IMR-90 (cell line): ENCODE data around the gene GOLT1A. TPM values are rescaled to one million over a fixed set of nuclear protein-coding genes. Genes with fewer than 3 reads are reported as not detected.

Experiments
- ATAC-seq: fragments of 200-7000 bp; cut with Tn5 transposase; 2 replicates; pipeline ENCODE4 v1.9.1; 2020; ENCODE audit warnings: low read depth, mild to moderate bottlenecking, moderate library complexity
- BruUV-seq: library from RNA; stranded (reverse); fragments of 400-500 nt; replicated peaks from 2 replicates; lab custom pipeline; 2021; lab: Mats Ljungman, UMichigan
- CTCF ChIA-PET: fragments of 300-600 bp; formaldehyde crosslinking; extraction: SDS; loops from one replicate; lab custom pipeline; 2021; ENCODE audit warnings: antibody characterized with exemption; lab: Yijun Ruan, JAX
- POLR2A ChIA-PET: fragments of 300-600 bp; sonication (Branson Sonifier 250); formaldehyde crosslinking; loops from one replicate; lab custom pipeline; 2022; ENCODE audit warnings: antibody characterized with exemption; ENCODE audit not compliant: unreplicated experiment; lab: Charles Lee
- DNase-seq: peaks from one replicate; pipeline ENCODE4 v3.0.0; 2013
- H2AFZ ChIP-seq: replicated peaks from 2 replicates; pipeline ENCODE3; 2013; ENCODE audit warnings: low read length, mild to moderate bottlenecking; ENCODE audit not compliant: poor library complexity
- H2AK5ac ChIP-seq: 2 replicates; pipeline ENCODE4 v1.6.1; 2013; ENCODE audit warnings: low read depth, low read length, inconsistent platforms
- H2AK9ac ChIP-seq: replicated peaks from 2 replicates; pipeline ENCODE3; 2013; ENCODE audit warnings: mild to moderate bottlenecking, low read depth, low read length, moderate library complexity; ENCODE audit not compliant: poor library complexity
- H2BK120ac ChIP-seq: 2 replicates; pipeline ENCODE4 v1.6.1; 2013; ENCODE audit warnings: low read depth, low read length, inconsistent platforms
- H2BK15ac ChIP-seq: 3 replicates; pipeline ENCODE4 v1.6.1; 2013; ENCODE audit warnings: low read depth, low read length, inconsistent platforms
- H2BK20ac ChIP-seq: 2 replicates; pipeline ENCODE4 v1.6.1; 2013; ENCODE audit warnings: low read depth, mild to moderate bottlenecking, inconsistent platforms, low read length, moderate library complexity
- H2BK5ac ChIP-seq: 2 replicates; pipeline ENCODE4 v1.6.1; 2013; ENCODE audit warnings: mild to moderate bottlenecking, low read depth, low read length, inconsistent platforms; ENCODE audit not compliant: poor library complexity, severe bottlenecking
- H3K14ac ChIP-seq: replicated peaks from 2 replicates; pipeline ENCODE4 v1.6.1; 2013; ENCODE audit warnings: low read depth, low read length, inconsistent platforms
- H3K18ac ChIP-seq: 2 replicates; pipeline ENCODE4 v1.6.1; 2013; ENCODE audit warnings: low read depth, low read length, control low read depth
- H3K23ac ChIP-seq: 2 replicates; pipeline ENCODE4 v1.6.1; 2013; ENCODE audit warnings: low read depth, low read length, inconsistent platforms
- H3K27ac ChIP-seq: 2 replicates; pipeline ENCODE4 v1.5.1; 2013; ENCODE audit warnings: mild to moderate bottlenecking, control low read depth, low read length; ENCODE audit not compliant: insufficient read depth
- H3K27me3 ChIP-seq: 2 replicates; pipeline ENCODE4 v1.6.1; 2013; ENCODE audit warnings: low read length; ENCODE audit not compliant: control insufficient read depth, insufficient read depth
- H3K36me3 ChIP-seq: 2 replicates; pipeline ENCODE4 v1.6.1; 2013; ENCODE audit warnings: low read length, mixed read lengths; ENCODE audit not compliant: control insufficient read depth, insufficient read depth
- H3K4ac ChIP-seq: 2 replicates; pipeline ENCODE4 v1.6.1; 2013; ENCODE audit warnings: low read depth, low read length, inconsistent platforms
- H3K4me1 ChIP-seq: 2 replicates; pipeline ENCODE4 v1.6.1; 2013; ENCODE audit warnings: low read length, mixed read lengths; ENCODE audit not compliant: control insufficient read depth, insufficient read depth
- H3K4me2 ChIP-seq: 2 replicates; pipeline ENCODE4 v1.6.1; 2013; ENCODE audit warnings: low read depth, mild to moderate bottlenecking, control low read depth, low read length, moderate library complexity
- H3K4me3 ChIP-seq: 2 replicates; pipeline ENCODE4 v1.5.1; 2013; ENCODE audit warnings: low read depth, mild to moderate bottlenecking, control low read depth, low read length, moderate library complexity; ENCODE audit not compliant: insufficient read depth
- H3K56ac ChIP-seq: 2 replicates; pipeline ENCODE4 v1.6.1; 2013; ENCODE audit warnings: low read length, inconsistent platforms; ENCODE audit not compliant: insufficient read depth; ENCODE audit errors: extremely low read depth
- H3K79me1 ChIP-seq, 2 experiments: 2 replicates each; pipeline ENCODE4 v1.6.1; 2013; ENCODE audit warnings: low read length in 2 of 2, inconsistent platforms in 1 of 2, low read depth in 1 of 2
- H3K9ac ChIP-seq: 2 replicates; pipeline ENCODE4 v1.6.1; 2013; ENCODE audit warnings: low read depth, low read length, control low read depth
- H3K9me1 ChIP-seq: 2 replicates; pipeline ENCODE4 v1.6.1; 2013; ENCODE audit warnings: low read length, inconsistent platforms; ENCODE audit not compliant: insufficient read depth
- H3K9me3 ChIP-seq: 2 replicates; pipeline ENCODE4 v1.6.1; 2013; ENCODE audit warnings: low read length; ENCODE audit not compliant: control insufficient read depth, insufficient read depth
- H4K20me1 ChIP-seq: 2 replicates; pipeline ENCODE4 v1.6.1; 2013; ENCODE audit warnings: low read length, inconsistent platforms; ENCODE audit not compliant: insufficient read depth
- H4K5ac ChIP-seq: 2 replicates; pipeline ENCODE4 v1.6.1; 2013; ENCODE audit warnings: mild to moderate bottlenecking, low read depth, low read length, control low read depth
- H4K8ac ChIP-seq, 2 experiments: 2 replicates each; pipeline ENCODE4 v1.6.1; 2013; ENCODE audit warnings: low read depth in 2 of 2, low read length in 2 of 2, control low read depth in 1 of 2, inconsistent platforms in 1 of 2
- H4K91ac ChIP-seq: 2 replicates; pipeline ENCODE4 v1.6.1; 2013; ENCODE audit warnings: low read depth, low read length, inconsistent platforms; ENCODE audit not compliant: insufficient read depth
- BHLHE40 ChIP-seq: fragments of 150-350 bp; IDR thresholded peaks from 2 replicates; pipeline ENCODE4 v1.6.1; 2016; ENCODE audit warnings: mild to moderate bottlenecking, low read depth, low read length
- CHD1 ChIP-seq: IDR thresholded peaks from 2 replicates; pipeline ENCODE4 v1.6.1; 2012; ENCODE audit warnings: low read depth, low read length, improper control_type of control experiment
- MXI1 ChIP-seq: IDR thresholded peaks from 2 replicates; pipeline ENCODE4 v1.6.1; 2012; ENCODE audit warnings: low read depth, mild to moderate bottlenecking, low read length, moderate library complexity, borderline replicate concordance
- NFE2L2 ChIP-seq: fragments of 150-350 bp; IDR thresholded peaks from 2 replicates; pipeline ENCODE4 v1.6.1; 2016; ENCODE audit warnings: low read depth, mild to moderate bottlenecking, low read length
- RFX5 ChIP-seq: IDR thresholded peaks from 2 replicates; pipeline ENCODE4 v1.8.0; 2012; ENCODE audit warnings: low read depth, mild to moderate bottlenecking, low read length, moderate library complexity
- WGBS, 2 experiments: methylation state at CpG; one replicate each; pipeline versions ENCODE4 v1.1.5 to v1.1.7; 2013; ENCODE audit warnings: missing lambda C conversion rate in 2 of 2; ENCODE audit not compliant: insufficient read length in 1 of 2; ENCODE audit errors: extremely low coverage in 2 of 2; 5-methylcytosine and 5-hydroxymethylcytosine counted together
- dilution Hi-C: fragments of 300-500 bp; cut with HindIII; formaldehyde crosslinking; loops from one replicate; pipeline ENCODE4 v1.14.3; 2018; ENCODE audit warnings: low sequenced_read_pairs; ENCODE audit not compliant: unreplicated experiment
- in situ Hi-C: fragments of 300-500 bp; cut with MboI; formaldehyde crosslinking; loops from 3 replicates; pipeline ENCODE4 v1.14.3; 2019; ENCODE audit warnings: low sequenced_read_pairs, inconsistent platforms, mixed read lengths
- intact Hi-C: fragments of 100-400 bp; cut with micrococcal nuclease; formaldehyde crosslinking; loops from 2 replicates; pipeline ENCODE4 v1.10.0; 2022
- polyA plus RNA-seq, 3 experiments: library from polyadenylated mRNA; depleted of rRNA; stranded (reverse); fragments of >200 nt; gene quantifications; 2 replicates each; pipeline ENCODE4 v1.2.3, GENCODE V29; 2012; ENCODE audit warnings: low replicate concordance in 1 of 3
- total RNA-seq: library from RNA; depleted of rRNA; stranded (reverse); fragments of >200 nt; gene quantifications from 2 replicates; pipeline ENCODE4 v1.2.3, GENCODE V29; 2012

The GOLT1A gene
- total and polyA plus RNA-seq, 2 of the 4 experiments (the other 2 are of a cell fraction), result 0.32 TPM; not detected in 1

DNA sequence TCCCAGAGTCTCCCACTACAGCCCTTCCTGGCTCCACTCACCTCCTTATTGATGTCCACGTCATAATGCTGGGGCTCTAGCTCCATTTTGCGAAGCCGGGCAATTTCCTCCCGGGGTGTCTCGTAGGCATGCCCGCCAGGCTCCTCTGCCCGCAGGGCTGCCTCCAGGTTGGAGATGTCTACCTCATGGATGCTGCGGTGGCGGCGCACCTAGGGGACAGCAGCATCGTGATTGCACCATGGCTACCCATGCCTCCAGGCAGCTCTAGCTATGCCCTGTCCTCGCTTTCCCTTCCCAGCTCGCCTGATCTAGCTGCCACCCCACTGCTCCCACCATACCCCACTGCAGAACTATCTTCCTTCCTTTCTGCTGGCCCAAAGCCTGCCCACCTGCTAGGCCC is 15.1 kb upstream of the GOLT1A start:
- no peak overlapping the region for H3K9ac ChIP-seq
- H4K91ac ChIP-seq, result no peak overlapping the region
- H2BK120ac ChIP-seq, result no peak overlapping the region
- no peak overlapping the region for H3K4me3 ChIP-seq
- H3K18ac ChIP-seq, result no peak overlapping the region
- H4K5ac ChIP-seq, result no peak overlapping the region
- dilution Hi-C loops, result no loop called here
- H3K56ac ChIP-seq, result no peak overlapping the region
- no peak overlapping the region for H3K14ac ChIP-seq
- no TSS peak for BruUV-seq
- no peaks in the 10 kb centered on the region for H4K20me1 ChIP-seq
- intact Hi-C loops, result no loop called here
- H4K8ac ChIP-seq, result no peak overlapping the region
- 91% methylated on average over 10 of the region's 13 CpGs; no CpG with 5 or more reads in 1 of the 2 experiments for WGBS, 2 experiments
- in situ Hi-C loops, result no loop called here
- H3K9me3 ChIP-seq, result no peaks in the 10 kb centered on the region
- peaks cover 6% of the 10 kb centered on the region for H3K9me1 ChIP-seq
- no peak overlapping the region for H3K4ac ChIP-seq
- no peak overlapping the region for H2AK9ac ChIP-seq
- H3K36me3 ChIP-seq, result peaks cover 21% of the 10 kb centered on the region
- H3K27me3 ChIP-seq, result no peaks in the 10 kb centered on the region
- TF ChIP-seq MXI1 (no peak), NFE2L2 (no peak), CHD1 (no peak), RFX5 (no peak), BHLHE40 (no peak)
- H3K27ac ChIP-seq, result no peak overlapping the region
- no peak overlapping the region for H2BK20ac ChIP-seq
- no peak overlapping the region for H3K23ac ChIP-seq
- ChIA-PET CTCF (no interaction called here), POLR2A (no interaction called here)
- no peak overlapping the region for H2BK5ac ChIP-seq
- no peaks in the 10 kb centered on the region for H3K79me1 ChIP-seq
- no peak overlapping the region for H2AK5ac ChIP-seq
- H3K4me1 ChIP-seq, result peaks cover 2% of the 10 kb centered on the region
- H2BK15ac ChIP-seq, result no peak overlapping the region
- no peak overlapping the region for H3K4me2 ChIP-seq
- ATAC-seq (no peak), DNase-seq (no peak)
- H2AFZ ChIP-seq, result no peak overlapping the region
